Measurements from ENCODE around the gene PTPRB.

Gene PTPRB

DNA sequence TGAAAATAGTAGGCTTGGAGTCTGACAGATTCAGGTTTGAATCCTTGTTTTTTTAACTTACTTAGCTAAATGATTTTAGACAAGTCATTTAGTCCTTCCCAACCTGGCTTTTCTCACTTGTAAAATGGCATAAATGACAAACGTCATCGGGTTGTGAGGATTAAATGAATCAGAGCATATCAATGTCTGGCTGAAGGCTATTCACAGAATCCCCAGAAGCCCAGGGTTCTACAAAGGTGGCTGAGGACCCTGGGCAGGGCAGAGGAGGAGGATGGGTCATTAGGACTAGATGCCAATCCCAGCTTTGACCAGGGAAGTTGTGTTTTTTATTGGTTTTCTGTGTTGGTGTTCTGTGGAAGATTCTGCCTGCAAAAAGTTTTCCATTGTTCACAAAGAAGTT is 7.6 kb upstream of the PTPRB start:
- no peaks in the 10 kb centered on the region for H3K9me3 ChIP-seq
- H3K27me3 ChIP-seq, result no peaks in the 10 kb centered on the region
- no peak overlapping the region for H3K27ac ChIP-seq
- peaks cover 0 to 26% (median 12%) of the 10 kb centered on the region in 4 donors for H3K4me1 ChIP-seq
- H3K36me3 ChIP-seq, result no peaks in the 10 kb centered on the region
- DNase-seq, result no peak
- intact Hi-C loops (cut with DNase I; ENCODE audit: low total_unique reads), result no loop called here
- TF ChIP-seq, protein P1, sequence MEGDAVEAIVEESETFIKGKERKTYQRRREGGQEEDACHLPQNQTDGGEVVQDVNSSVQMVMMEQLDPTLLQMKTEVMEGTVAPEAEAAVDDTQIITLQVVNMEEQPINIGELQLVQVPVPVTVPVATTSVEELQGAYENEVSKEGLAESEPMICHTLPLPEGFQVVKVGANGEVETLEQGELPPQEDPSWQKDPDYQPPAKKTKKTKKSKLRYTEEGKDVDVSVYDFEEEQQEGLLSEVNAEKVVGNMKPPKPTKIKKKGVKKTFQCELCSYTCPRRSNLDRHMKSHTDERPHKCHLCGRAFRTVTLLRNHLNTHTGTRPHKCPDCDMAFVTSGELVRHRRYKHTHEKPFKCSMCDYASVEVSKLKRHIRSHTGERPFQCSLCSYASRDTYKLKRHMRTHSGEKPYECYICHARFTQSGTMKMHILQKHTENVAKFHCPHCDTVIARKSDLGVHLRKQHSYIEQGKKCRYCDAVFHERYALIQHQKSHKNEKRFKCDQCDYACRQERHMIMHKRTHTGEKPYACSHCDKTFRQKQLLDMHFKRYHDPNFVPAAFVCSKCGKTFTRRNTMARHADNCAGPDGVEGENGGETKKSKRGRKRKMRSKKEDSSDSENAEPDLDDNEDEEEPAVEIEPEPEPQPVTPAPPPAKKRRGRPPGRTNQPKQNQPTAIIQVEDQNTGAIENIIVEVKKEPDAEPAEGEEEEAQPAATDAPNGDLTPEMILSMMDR (IDR thresholded peaks at IDR 0.05), result no peak
- no peak overlapping the region for H3K4me3 ChIP-seq

DNA sequence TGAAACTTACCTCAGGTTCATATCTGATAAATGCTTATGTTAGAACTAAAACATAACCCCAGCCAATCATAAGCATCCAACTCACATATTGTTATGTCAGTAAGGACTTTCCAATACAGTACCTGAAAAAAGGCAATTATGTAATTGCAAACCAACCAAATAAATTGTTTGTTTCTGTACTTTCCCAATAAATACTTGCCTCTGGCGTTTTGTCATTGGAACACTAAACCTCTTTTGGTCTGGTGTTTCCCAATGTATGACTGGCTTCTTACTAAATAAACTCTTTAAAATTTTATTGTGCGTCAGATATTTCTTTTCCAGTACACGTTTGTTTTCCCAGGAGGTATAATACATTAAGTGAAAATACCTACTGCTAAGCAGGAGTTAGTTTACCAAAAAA is 6.7 kb upstream of the PTPRB start:
- TF ChIP-seq, protein P1 (IDR thresholded peaks at IDR 0.05), result no peak
- H3K4me3 ChIP-seq, result no peak overlapping the region
- no peak overlapping the region for H3K27ac ChIP-seq
- peaks cover 0 to 22% (median 11%) of the 10 kb centered on the region in 4 donors for H3K4me1 ChIP-seq
- no peaks in the 10 kb centered on the region for H3K9me3 ChIP-seq
- DNase-seq, result no peak
- intact Hi-C loops (cut with DNase I; ENCODE audit: low total_unique reads), result no loop called here
- no peaks in the 10 kb centered on the region for H3K36me3 ChIP-seq
- H3K27me3 ChIP-seq, result no peaks in the 10 kb centered on the region

DNA sequence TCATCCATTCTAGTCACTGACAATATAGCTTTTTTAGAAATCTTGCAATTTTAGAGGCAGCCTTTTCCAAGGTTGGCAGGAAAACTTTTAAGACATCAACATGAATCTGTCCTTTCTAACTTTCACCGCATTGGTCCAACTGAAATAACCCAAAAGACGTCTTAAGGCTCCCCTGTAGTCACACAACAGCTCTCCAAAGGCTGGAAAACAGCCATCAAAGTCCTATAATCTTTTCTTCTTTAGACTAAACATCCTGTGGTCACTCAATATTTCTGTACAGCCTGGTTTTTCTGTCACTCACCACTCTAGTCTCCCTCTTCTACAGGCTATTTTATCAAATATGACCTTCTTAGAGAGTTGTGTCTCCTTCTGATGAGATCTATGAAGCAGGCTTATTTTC is 4.5 kb upstream of the PTPRB start:
- Histone ChIP-seq H3K4me3 (no peak overlapping the region), H3K4me1 (peaks cover 0 to 11% (median 3%) of the 10 kb centered on the region in 4 donors), H3K27me3 (no peaks in the 10 kb centered on the region), H3K9me3 (no peaks in the 10 kb centered on the region), H3K27ac (no peak overlapping the region), H3K36me3 (no peaks in the 10 kb centered on the region)
- DNase-seq, result no peak
- TF ChIP-seq, protein P1 (IDR thresholded peaks at IDR 0.05), result no peak
- intact Hi-C loops (cut with DNase I; ENCODE audit: low total_unique reads), result no loop called here

DNA sequence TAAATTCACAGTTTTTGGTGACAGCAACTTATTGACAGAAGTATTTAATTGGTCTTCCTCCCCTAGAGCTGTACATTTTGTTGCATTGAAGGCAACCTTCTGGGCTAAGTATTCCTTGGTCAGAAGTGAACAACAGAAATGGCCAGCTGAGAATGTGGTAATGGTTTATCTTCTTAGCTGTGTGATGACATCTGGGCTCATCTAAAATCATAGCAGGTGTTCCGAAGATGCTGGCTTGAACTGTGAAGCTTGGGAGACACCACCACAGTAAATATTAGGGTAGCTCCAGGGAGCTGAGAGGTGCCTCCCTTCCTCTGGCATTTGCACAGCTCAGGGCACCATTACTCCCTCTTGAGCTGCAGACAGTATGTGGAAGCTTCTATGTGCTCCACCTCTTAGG is 3.7 kb upstream of the PTPRB start:
- no peak for DNase-seq
- TF ChIP-seq, protein P1 (IDR thresholded peaks at IDR 0.05), result no peak
- Histone ChIP-seq H3K36me3 (no peaks in the 10 kb centered on the region), H3K27me3 (no peaks in the 10 kb centered on the region), H3K9me3 (no peaks in the 10 kb centered on the region), H3K27ac (no peak overlapping the region), H3K4me1 (peaks cover 0 to 9% (median under 1%) of the 10 kb centered on the region in 4 donors), H3K4me3 (no peak overlapping the region)
- intact Hi-C loops (cut with DNase I; ENCODE audit: low total_unique reads), result no loop called here

DNA sequence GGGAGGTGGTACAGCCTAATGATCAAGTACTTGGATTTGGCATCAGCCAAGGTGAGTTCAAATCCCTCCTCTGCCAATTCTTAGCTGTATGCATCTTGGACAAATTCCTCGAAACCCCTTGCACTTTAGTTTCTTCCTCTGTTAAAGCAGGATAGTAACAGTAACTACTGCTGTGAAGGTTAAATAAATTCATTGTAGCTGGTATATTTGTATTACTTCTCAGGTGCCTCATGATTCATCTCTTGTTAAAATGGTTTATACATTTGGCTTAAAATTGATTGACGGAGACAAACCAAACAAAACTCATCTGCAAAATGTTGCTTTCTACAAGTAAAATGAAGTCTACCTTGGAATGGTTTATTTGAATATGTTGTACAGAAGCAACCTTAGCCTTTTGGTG is 2.3 kb upstream of the PTPRB start:
- Histone ChIP-seq H3K9me3 (no peaks in the 10 kb centered on the region), H3K27ac (no peak overlapping the region), H3K4me1 (no peaks in the 10 kb centered on the region), H3K27me3 (no peaks in the 10 kb centered on the region), H3K36me3 (no peaks in the 10 kb centered on the region), H3K4me3 (no peak overlapping the region)
- DNase-seq, result no peak
- TF ChIP-seq, protein P1 (IDR thresholded peaks at IDR 0.05), result no peak
- intact Hi-C loops (cut with DNase I; ENCODE audit: low total_unique reads), result no loop called here
